SW480 (cell line): ENCODE data around the gene SSRP1.
"Not testable (repeated sequence)": the region's sequence is repeated elsewhere in the genome, so short reads cannot be mapped to it uniquely, and the experiment has no call there.

ENCODE experiments used
- DNase-seq: peaks from one replicate; pipeline ENCODE4 v3.0.0-alpha.2; 2016; ENCODE audit warnings: low spot score

SSRP1 gene

GRCh38 chr11:57338142-57338541, 2.5 kb upstream of the SSRP1 start, which contains the start of gene P2RX3:
Gene P2RX3 (plus strand): TSS chr11:57338352. CDS start chr11:57338551, 199 bp downstream.
- no peak for DNase-seq

- not testable (repeated sequence) for DNase-seq
Observed at GRCh38 chr11:57336856-57337255, 1.2 kb upstream of the SSRP1 start.

- DNase-seq = no peak
Observed at GRCh38 chr11:57336111-57336666, 497 bp upstream of the SSRP1 start.

- DNase-seq = no peak
Observed at GRCh38 chr11:57335023-57335342, 709 bp downstream of the SSRP1 start.

- no peak for DNase-seq
Observed at GRCh38 chr11:57332694-57333440, 2.8 kb downstream of the SSRP1 start.

- DNase-seq = no peak
Observed at GRCh38 chr11:57331720-57332119, 4.0 kb downstream of the SSRP1 start.

GRCh38 chr11:57330029-57330428, 5.7 kb downstream of the SSRP1 start:
- no peak for DNase-seq

GRCh38 chr11:57327721-57328120, 8.0 kb downstream of the SSRP1 start:
- DNase-seq = no peak

GRCh38 chr11:57325735-57326048, 10.0 kb downstream of the SSRP1 start:
- peak; percentile 67 for DNase-seq

- DNase-seq = peak; percentile 97
Observed at GRCh38 chr11:57324886-57325734, 10.6 kb downstream of the SSRP1 start, which contains the start of gene TNKS1BP1. Gene TNKS1BP1 (minus strand): TSS chr11:57324952. CDS start chr11:57321885, 3,067 bp downstream.

GRCh38 chr11:57324154-57324885, 11.4 kb downstream of the SSRP1 start:
- DNase-seq = peak; percentile 40

- no peak for DNase-seq
Observed at GRCh38 chr11:57323855-57324153, 11.9 kb downstream of the SSRP1 start.

- no peak for DNase-seq
Observed at GRCh38 chr11:57323167-57323854, 12.4 kb downstream of the SSRP1 start.

- peak; percentile 87 for DNase-seq
Observed at GRCh38 chr11:57322256-57323166, 13.2 kb downstream of the SSRP1 start.

- DNase-seq = no peak
Observed at GRCh38 chr11:57321388-57322255, 14.1 kb downstream of the SSRP1 start.

- no peak for DNase-seq
Observed at GRCh38 chr11:57320719-57321387, 14.8 kb downstream of the SSRP1 start.

- DNase-seq = no peak
Observed at GRCh38 chr11:57320067-57320718, 15.5 kb downstream of the SSRP1 start.

- DNase-seq = no peak
Observed at GRCh38 chr11:57318178-57318577, 17.5 kb downstream of the SSRP1 start.

- no peak for DNase-seq
Observed at GRCh38 chr11:57316017-57316416, 19.7 kb downstream of the SSRP1 start.
